GM21786 (cell line): ENCODE results near the gene FASTKD3.

Source experiments
- ATAC-seq: cut with Tn5 transposase; IDR thresholded peaks from one replicate; pipeline ENCODE4 v1.9.1; 2021; ENCODE audit not compliant: unreplicated experiment

The FASTKD3 gene

DNA sequence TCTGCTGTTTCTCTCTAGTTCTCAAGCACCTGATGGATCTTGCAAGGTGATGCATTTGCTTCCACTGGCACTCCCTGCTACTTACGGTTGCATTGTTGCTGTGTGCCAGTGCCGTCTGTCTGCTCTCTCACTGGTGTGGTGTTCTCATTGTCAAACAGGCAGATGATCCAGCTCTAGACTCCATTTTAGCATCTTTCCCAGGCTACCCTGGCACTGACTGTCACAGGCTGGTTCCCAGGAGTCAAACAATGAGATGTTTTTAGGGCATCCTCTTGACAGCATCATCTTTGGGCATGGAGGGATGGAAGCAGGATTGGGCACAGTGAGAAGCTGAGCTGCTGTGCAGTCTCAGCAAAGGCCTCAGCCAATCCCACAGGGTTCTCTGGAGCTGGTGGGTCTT is 13.0 kb upstream of the FASTKD3 start:
- no peak for ATAC-seq

- ATAC-seq = no peak
Observed at GRCh38 chr5:7881091-7881490, 12.3 kb upstream of the FASTKD3 start.

DNA sequence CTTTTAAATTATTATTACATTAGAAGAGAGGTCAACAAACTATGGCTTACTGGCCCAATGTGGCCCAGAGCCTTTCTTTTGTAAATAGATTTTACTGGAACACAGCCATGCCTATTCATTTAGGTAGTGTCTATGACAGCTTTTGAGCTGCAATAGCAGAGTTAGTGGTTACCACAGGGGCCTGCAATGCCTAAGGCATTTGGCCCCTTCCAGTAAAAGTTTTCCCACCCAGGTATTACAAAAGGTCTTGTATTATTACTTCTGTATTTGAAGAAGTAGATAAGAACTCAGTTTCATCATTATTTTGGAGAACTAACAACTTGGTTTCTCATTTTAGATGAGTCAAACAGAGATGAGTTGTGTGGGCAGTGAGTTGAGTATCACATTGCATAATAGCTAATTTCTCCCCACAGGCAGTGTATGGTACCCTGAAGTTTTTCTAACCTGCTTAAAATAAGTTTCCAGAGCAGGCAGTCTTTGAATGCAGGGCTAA is 9.6 kb upstream of the FASTKD3 start:
- ATAC-seq = peak; percentile 97

GRCh38 chr5:7877851-7878250 is 9.0 kb upstream of the FASTKD3 start:
- no peak for ATAC-seq

GRCh38 chr5:7876867-7877266 is 8.0 kb upstream of the FASTKD3 start:
- ATAC-seq = peak; percentile 37

DNA sequence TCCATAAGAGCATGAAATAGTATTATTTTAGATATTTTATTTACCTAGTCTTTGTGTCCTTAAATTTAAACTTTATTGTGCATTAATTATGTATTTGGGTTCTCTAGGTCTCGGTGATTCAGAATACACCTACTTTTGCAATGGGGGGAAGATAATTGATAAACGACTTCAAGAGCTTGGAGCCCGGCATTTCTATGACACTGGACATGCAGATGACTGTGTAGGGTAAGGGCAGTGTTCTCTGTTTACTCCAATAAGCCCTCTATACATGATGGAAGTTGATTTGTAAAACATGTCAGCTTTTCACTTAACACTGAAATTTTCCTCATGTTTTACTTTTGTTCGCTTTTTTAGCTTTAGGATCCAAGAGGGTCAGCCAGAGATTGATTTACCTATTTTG is 6.3 kb upstream of the FASTKD3 start:
- ATAC-seq = no peak

DNA sequence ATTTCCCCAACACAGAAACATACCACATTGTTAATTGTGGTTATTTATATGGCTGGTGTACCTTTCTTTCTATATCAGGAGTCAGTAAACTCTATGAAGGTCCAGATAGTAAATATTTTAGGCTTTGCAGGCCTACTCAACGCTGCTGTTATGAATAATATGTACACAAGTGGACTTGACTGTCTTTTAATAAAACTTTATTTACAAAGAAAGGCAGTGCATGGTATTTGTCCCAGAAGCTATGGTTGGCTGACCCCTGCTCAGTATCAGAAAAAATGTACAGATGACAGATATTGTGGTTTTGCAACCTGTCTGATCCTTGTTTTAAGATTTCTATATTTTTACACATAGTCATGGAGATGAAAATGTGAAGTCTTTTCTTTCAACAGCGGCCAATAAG is 5.8 kb upstream of the FASTKD3 start:
- no peak for ATAC-seq

- no peak for ATAC-seq
Observed at GRCh38 chr5:7873216-7873615, 4.4 kb upstream of the FASTKD3 start.

DNA sequence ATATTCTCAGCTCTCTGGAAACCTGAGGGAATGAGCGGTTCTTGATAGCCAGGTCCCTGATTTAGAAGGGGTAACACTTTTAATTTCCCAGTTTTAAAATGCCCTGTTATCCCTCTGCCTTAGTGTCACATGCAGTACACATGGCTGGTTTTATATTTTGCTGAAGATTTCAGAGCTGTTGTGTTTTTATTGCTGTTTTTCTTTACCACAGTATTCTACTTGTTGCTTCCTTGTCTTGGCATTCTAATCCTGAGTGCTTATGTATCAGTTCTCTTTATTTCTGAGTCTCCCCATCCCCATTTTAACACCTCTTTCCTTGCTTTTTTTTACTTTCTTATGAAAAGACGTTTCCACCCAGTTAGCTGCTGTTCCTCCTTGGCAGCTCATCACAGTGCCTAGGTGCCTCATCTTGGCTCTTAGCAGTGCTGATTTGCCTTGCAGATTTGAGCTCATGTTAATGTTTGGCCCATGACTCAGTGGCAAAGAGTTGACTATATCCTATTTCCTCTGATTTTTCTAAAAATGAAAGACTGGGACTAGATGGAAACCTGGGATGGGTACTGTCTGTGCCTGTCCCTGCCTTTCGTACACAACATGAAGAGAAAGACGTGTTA is 3.8 kb upstream of the FASTKD3 start:
- no peak for ATAC-seq

DNA sequence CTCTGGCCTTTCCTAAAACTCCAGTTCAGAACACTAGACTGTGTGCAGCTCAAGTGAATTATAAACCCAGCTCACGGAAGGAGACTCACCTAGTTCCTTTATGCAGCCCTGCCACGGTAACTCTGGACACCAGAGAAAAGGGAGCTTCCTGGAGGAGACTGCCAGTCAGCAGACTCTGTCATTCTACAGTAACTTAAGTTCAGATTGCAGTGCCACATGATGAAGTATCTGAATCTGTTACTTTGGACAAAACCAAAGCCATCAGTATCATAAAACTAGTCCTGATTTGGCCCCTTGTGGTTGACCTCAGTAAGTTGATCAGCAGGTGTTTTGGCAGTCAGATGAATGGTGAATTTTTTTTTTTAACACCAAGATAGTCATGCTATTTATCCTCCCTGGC is 2.8 kb upstream of the FASTKD3 start:
- peak; percentile 11 for ATAC-seq

DNA sequence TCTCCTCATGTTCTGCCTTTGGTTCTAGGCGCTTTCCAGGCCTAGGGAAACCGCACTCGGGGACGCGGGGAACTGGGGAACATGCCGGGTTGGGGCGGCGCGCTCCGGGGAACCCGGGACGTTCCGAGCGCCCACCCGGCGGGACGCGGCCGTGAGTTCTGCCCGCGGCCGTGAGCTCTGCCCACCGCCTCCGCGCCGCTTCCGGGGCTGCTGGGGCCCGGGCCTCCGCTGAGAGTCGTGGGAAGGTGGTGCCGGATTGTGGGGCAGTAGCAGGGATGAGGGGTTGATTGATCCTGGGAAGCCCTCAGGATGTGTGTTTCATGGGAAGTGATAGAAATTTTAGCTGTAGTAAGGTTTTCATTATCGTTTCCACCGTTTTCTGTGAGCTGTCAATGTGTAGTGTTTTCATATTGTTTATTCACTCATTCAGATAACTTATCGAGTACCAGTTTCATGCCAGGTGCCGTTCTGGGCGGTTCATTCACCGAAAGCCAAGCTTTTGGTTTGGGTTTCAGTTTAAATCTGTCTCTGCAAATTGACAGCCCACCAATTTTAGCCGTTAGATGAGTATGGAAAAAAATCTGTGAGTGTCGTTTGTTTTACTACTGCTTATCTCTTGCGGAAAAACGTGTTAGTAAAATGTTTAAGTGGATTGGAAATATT is 774 bp upstream of the FASTKD3 start:
- peak; percentile 24 for ATAC-seq

DNA sequence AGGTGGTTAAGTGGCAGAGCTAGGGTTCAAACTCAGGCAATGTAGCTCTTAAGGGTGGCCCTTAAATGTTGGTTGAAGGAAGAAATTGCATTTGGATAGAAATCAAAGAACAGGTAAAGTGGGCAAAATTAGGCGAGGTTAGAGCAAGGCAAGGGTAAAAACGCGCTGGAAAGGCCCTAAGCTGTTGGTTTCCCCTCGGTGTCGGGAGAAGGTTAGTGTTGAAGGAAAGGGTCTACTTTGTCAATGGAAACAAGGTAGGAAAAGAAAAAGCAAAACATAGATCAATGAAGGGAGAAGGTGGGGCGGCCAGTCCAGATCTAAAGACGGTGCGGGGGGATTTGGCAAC is 431 bp downstream of the FASTKD3 start:
- no peak for ATAC-seq

- no peak for ATAC-seq
Observed at GRCh38 chr5:7867260-7867659, 1.6 kb downstream of the FASTKD3 start.

- no peak for ATAC-seq
Observed at GRCh38 chr5:7866196-7866595, 2.6 kb downstream of the FASTKD3 start.

DNA sequence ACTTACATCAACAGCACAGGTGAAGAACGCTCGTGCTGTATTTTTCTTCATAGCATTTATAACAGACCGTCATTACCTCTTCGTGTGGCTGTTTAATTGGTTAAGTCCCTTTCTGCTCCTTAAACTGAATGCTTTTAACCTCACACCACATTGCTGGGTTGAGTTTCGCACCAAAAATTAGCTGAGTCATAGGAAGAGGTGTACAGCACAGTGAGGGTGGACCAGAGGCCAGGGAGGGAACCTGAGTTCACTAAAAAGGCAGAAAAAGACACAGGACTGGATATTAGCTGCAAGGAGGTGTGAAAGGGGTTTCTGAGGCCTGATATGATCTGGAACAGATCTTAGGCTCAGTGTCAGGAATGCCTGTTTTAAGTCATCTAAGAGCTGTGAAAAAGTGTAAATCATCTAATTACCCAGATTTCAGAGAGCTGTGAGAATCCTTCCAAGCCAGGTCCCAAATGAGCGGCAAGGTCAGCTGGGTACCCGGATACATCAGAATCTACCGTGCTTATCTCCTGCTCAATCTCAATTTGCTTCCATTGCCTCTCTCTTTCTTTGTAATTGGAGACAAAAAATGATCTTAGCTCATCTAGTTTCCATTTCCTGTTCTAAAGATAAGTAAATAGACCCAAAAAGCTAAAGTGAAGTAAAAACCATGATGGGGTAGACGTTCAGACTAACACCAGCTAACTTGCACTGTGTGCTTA is 10.8 kb downstream of the FASTKD3 start:
- ATAC-seq = no peak

GRCh38 chr5:7857361-7857760 is 11.5 kb downstream of the FASTKD3 start:
- no peak for ATAC-seq

- ATAC-seq = peak; percentile 38
Observed at GRCh38 chr5:7856855-7857254, 12.0 kb downstream of the FASTKD3 start.

DNA sequence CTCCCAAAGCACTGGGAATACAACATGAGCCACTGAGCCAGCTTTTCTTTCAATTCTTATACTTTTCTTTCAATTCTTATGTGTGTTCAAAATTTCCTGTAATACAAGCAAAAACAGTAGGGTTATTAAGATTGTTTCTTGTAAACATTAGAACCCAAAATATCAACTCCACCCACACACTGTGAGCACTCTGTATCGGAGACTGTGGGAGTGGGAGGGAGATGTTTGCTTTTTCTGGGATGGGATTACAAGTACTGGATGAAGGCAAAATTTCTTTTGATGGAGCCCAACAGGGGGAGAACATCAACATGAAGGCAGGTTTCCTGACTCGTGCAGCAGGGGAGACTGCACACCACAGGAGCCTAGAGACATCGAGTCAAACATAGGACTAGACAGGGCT is 13.2 kb downstream of the FASTKD3 start:
- no peak for ATAC-seq

DNA sequence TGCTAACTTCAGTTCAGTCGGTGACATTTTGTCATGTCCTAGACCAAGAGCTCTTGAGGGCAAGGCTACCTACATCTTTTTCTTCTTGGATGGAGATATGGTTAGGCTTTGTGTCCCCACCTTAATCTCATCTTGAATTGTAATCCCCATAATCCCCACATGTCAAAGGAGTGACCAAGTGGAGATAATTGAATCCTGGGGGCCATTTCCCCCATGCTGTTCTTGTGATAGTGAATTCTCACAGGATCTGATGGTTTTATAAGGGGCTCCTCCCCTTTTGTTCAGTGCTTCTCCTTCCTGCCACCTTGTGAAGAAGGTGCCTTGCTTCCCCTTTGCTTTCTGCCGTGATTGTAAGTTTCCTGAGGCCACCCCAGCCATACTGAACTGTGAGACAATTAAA is 15.8 kb downstream of the FASTKD3 start:
- no peak for ATAC-seq

DNA sequence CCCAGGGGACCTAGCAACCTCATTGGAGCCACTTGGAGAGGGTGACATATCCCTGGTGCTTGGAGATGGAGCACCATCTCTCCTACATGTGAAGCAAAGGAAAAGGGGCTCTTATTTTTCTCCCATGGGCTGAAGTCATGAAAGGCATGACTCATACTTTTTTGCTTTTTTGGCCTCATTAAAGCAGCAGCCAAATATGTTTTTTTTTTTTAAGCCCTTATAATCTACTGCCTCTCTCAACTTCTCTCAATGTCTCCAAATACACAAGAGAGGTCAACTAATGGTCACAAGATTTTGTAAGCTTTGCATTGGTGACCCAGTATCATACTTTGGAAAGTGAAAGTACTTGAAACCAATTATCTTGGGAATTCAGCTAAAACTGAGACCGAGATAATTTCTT is 16.3 kb downstream of the FASTKD3 start:
- no peak for ATAC-seq

- no peak for ATAC-seq
Observed at GRCh38 chr5:7851617-7852289, 17.1 kb downstream of the FASTKD3 start.

DNA sequence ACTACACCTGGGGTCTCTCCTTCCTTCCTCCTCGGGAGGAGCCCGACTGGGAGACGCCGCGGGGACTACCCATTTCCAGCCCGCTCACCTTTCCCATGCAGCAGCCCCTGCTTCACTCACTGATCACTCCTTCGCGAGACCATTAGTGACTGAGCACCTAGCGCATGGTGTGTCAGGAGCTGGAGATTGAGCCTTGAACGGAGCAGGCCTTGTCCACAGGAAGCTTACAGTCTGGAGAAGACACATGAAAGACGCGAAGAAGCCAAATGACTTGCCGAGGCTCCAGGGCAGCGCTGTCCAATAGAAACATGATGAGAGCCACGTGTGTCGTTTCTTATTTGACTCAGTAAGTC is 17.6 kb downstream of the FASTKD3 start:
- no peak for ATAC-seq
